Fibroblast of the aortic adventitia (primary cell): ENCODE measurements around the gene CXCR4. TPM values are rescaled to one million over a fixed set of nuclear protein-coding genes. Genes with fewer than 3 reads are reported as not detected.
A peak's percentile ranks its signal among the peaks of the same experiment; 100 is the strongest.

ENCODE experiments used
- DNase-seq: peaks from one replicate; pipeline ENCODE4 v3.0.0-alpha.2; 2010; ENCODE audit warnings: low read depth
- H3K4me3 ChIP-seq: 2 replicates; pipeline ENCODE4 v1.5.1; 2011; ENCODE audit warnings: low read depth, mild to moderate bottlenecking, control low read depth, low read length, moderate library complexity
- total RNA-seq: library from RNA; depleted of rRNA; stranded (reverse); fragments of >200 nt; gene quantifications from 2 replicates; pipeline ENCODE4 v1.2.3, GENCODE V29; 2012; ENCODE audit warnings: low replicate concordance
- TF ChIP-seq, protein P1 (sequence below): IDR thresholded peaks from 2 replicates; pipeline ENCODE4 v1.5.1; 2011; ENCODE audit warnings: mild to moderate bottlenecking, low read length, control low read depth, inconsistent platforms; ENCODE audit not compliant: insufficient read depth

The CXCR4 gene
- total RNA-seq, 1 donor, result 0.27 TPM

GRCh38 chr2:136122661-136123060, 4.7 kb upstream of the CXCR4 start:
- TF ChIP-seq, protein P1, sequence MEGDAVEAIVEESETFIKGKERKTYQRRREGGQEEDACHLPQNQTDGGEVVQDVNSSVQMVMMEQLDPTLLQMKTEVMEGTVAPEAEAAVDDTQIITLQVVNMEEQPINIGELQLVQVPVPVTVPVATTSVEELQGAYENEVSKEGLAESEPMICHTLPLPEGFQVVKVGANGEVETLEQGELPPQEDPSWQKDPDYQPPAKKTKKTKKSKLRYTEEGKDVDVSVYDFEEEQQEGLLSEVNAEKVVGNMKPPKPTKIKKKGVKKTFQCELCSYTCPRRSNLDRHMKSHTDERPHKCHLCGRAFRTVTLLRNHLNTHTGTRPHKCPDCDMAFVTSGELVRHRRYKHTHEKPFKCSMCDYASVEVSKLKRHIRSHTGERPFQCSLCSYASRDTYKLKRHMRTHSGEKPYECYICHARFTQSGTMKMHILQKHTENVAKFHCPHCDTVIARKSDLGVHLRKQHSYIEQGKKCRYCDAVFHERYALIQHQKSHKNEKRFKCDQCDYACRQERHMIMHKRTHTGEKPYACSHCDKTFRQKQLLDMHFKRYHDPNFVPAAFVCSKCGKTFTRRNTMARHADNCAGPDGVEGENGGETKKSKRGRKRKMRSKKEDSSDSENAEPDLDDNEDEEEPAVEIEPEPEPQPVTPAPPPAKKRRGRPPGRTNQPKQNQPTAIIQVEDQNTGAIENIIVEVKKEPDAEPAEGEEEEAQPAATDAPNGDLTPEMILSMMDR, result no peak
- no peak overlapping the region for H3K4me3 ChIP-seq
- DNase-seq, result no peak

GRCh38 chr2:136121204-136121910, 3.4 kb upstream of the CXCR4 start:
- no peak for DNase-seq
- no peak overlapping the region for H3K4me3 ChIP-seq
- TF ChIP-seq, protein P1, result no peak

- H3K4me3 ChIP-seq, result no peak overlapping the region
- DNase-seq, result no peak
- TF ChIP-seq, protein P1, result no peak
Measured at GRCh38 chr2:136119717-136120675, 2.0 kb upstream of the CXCR4 start.

DNA sequence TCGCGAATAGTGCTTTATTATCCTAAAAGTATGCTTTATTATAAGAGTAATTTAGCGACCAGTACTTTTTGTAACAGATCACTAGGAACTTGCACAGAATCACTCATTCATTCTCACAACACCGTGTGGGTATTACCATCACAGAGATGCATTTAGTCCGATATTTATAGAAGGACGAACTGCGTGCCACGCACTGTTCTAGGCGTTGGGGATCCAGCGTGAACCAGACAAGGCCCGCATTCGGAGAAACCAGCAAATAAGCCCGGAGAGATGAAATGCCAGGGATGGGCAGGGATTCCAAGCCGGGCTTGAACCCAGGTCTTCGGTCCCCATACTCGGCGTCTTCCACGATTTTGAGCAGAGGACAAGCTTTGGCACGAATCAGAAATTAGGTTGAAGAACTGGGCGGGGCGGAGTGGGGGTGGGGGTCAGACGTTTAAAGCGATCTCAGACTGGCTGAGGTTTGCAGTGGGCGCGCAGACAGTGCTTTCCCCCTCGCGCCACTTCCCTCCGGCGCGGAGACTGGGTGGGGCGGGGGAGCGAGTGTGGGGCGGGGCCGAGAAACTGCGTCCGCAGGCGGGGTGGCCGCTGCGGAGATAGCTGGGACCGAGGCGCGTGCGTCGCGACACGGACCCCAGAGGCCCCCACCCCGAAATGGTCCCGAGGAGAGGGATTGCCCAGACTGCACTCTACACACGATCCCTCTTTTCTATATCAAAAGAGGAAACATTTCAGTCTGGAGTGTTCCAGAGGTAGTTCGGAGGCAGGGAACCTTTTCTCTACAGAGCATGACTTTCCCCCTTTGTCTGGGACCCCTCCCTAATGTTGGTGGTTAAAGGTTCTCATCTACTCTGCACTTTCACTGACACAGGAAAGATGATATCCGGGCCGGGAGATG, 1.1 kb upstream of the CXCR4 start:
- H3K4me3 ChIP-seq, result peak overlapping the region; percentile 37
- TF ChIP-seq, protein P1, result no peak
- no peak for DNase-seq

- peak overlapping the region; percentile 17 for H3K4me3 ChIP-seq
- TF ChIP-seq, protein P1, result no peak
- peak; percentile 21 for DNase-seq
Measured at GRCh38 chr2:136117391-136117841, 533 bp downstream of the CXCR4 start.

GRCh38 chr2:136116813-136117390, 1.0 kb downstream of the CXCR4 start:
- H3K4me3 ChIP-seq, result no peak overlapping the region
- TF ChIP-seq, protein P1, result no peak
- no peak for DNase-seq
